ENCODE results near the gene CCDC88B.
A peak's percentile ranks its signal among the peaks of the same experiment; 100 is the strongest.

The CCDC88B gene

GRCh38 chr11:64382586-64382985 lies 42.6 kb downstream of the CCDC88B start:
- no peak for DNase-seq (ENCODE audit: low read depth)

GRCh38 chr11:64383580-64383979 lies 43.6 kb downstream of the CCDC88B start:
- no peak for DNase-seq (ENCODE audit: low read depth)

GRCh38 chr11:64384028-64384737 lies 44.2 kb downstream of the CCDC88B start:
- DNase-seq (ENCODE audit: low read depth) = no peak

GRCh38 chr11:64384981-64385944 lies 45.3 kb downstream of the CCDC88B start:
- DNase-seq (ENCODE audit: low read depth) = peak; percentile 15

GRCh38 chr11:64385945-64386704 lies 46.1 kb downstream of the CCDC88B start:
- peak; percentile 89 for DNase-seq (ENCODE audit: low read depth)

GRCh38 chr11:64387916-64388315 lies 47.9 kb downstream of the CCDC88B start:
- DNase-seq (ENCODE audit: low read depth) = no peak

GRCh38 chr11:64388894-64389293 lies 48.9 kb downstream of the CCDC88B start:
- DNase-seq (ENCODE audit: low read depth) = no peak

- no peak for DNase-seq (ENCODE audit: low read depth)
These were observed 49.8 kb downstream of the CCDC88B start for GRCh38 chr11:64389851-64390250.

- no peak for DNase-seq (ENCODE audit: low read depth)
These were observed 50.6 kb downstream of the CCDC88B start for GRCh38 chr11:64390558-64390957.

- no peak for DNase-seq (ENCODE audit: low read depth)
These were observed 51.8 kb downstream of the CCDC88B start for GRCh38 chr11:64391839-64392238.

GRCh38 chr11:64395545-64396078 lies 55.6 kb downstream of the CCDC88B start:
- DNase-seq (ENCODE audit: low read depth) = no peak

- peak; percentile 16 for DNase-seq (ENCODE audit: low read depth)
These were observed 56.1 kb downstream of the CCDC88B start for GRCh38 chr11:64396079-64396591.

GRCh38 chr11:64400102-64400501 lies 60.1 kb downstream of the CCDC88B start:
- no peak for DNase-seq (ENCODE audit: low read depth)

- no peak for DNase-seq (ENCODE audit: low read depth)
These were observed 60.7 kb downstream of the CCDC88B start for GRCh38 chr11:64400667-64401066.

GRCh38 chr11:64401775-64402174 lies 61.8 kb downstream of the CCDC88B start:
- no peak for DNase-seq (ENCODE audit: low read depth)

GRCh38 chr11:64403106-64403505 lies 63.1 kb downstream of the CCDC88B start:
- DNase-seq (ENCODE audit: low read depth) = no peak

GRCh38 chr11:64406221-64406946 lies 66.4 kb downstream of the CCDC88B start:
- DNase-seq (ENCODE audit: low read depth) = no peak
